NCI-H1105 (cell line): ENCODE results near the gene ADRB2.
A peak's percentile ranks its signal among the peaks of the same experiment; 100 is the strongest.
"Not testable (repeated sequence)": the region's sequence is repeated elsewhere in the genome, so short reads cannot be mapped to it uniquely, and the experiment has no call there.

Source experiments
- DNase-seq: peaks from one replicate; lab custom pipeline; 2025; lab: John Stamatoyannopoulos, UW

Gene ADRB2

DNA sequence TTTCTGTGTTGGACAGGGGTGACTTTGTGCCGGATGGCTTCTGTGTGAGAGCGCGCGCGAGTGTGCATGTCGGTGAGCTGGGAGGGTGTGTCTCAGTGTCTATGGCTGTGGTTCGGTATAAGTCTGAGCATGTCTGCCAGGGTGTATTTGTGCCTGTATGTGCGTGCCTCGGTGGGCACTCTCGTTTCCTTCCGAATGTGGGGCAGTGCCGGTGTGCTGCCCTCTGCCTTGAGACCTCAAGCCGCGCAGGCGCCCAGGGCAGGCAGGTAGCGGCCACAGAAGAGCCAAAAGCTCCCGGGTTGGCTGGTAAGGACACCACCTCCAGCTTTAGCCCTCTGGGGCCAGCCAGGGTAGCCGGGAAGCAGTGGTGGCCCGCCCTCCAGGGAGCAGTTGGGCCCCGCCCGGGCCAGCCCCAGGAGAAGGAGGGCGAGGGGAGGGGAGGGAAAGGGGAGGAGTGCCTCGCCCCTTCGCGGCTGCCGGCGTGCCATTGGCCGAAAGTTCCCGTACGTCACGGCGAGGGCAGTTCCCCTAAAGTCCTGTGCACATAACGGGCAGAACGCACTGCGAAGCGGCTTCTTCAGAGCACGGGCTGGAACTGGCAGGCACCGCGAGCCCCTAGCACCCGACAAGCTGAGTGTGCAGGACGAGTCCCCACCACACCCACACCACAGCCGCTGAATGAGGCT is at the start of gene ADRB2:
Gene ADRB2 (plus strand): TSS at position 559 of the 686 bp plus-strand sequence. CDS start 221 bp downstream, outside the sequence.
- DNase-seq, result peak; percentile 73

DNA sequence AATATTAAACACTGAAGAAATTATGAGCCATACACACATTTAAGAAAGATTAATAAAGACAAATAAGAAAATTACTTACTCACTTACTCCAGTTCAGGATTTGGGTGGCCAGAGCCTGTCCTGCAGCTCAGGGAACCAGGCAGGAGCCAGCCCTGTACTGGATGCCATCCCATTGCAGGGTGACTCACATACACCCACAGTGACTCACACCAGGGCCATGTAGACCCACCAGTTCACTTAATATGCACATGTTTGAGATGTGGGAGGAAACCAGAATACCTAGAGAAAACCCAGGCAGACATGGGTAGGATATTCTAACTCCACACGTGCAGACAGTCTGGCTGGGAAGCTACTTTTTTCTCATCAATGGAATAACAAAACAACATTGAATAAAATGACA is 49.6 kb upstream of the ADRB2 start:
- DNase-seq, result no peak

DNA sequence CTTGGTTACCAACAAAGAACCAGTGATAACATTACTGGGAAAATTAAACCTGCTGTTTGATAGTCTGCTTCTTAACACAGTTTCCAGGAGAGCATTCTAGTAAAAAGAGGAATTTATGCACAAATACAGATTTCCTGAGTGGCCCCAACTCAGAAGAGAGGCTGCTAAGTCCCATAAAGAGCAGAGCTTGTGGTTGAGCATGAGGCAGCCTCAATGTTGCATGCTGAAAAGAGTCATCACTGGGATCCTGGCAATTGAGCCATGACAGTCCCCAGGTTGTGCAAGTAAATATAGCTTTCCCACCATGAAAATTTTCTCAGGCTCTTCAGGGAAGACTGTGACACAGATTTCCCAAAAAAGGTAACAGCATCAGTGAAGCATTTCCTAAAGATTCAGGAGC is 47.5 kb upstream of the ADRB2 start:
- DNase-seq, result no peak

DNA sequence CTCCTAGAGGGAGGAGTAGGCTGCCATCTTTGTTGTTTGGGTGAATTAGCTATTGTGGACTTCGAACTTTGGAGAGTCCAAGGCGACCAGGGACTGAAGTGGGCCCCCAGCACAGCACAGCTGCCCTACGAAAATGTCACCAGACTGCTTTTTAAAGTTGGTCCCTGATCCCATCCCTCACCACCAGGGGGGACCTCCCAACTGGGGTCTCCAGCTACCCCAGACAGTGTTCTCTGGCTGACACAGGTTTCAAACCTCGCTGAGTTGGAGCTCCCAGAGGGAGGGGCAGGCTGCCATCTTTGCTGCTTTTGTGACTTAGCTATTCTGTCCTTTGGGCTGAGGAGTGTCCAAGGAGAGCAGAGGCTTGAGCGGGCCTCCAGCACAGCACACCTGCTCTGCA is 45.7 kb upstream of the ADRB2 start:
- DNase-seq, result no peak

DNA sequence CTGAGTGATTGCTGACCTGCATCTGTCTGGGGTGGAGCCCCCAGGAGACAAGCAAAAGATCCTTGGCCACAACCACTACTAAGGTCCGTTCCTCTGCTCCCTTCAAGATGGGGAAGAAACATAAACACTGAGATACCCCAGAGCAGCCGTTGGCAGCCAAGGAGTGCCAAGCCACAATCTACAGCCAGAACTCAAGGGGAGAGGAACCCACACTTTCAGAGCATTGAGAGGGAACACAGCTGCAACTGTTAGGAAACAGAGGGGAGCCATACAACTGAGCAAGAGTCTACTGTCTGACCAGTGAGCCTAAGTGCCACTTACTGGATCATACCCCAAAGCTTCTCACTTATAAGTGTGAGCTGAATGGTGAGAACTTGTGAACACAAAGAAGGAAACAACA is 44.6 kb upstream of the ADRB2 start:
- DNase-seq, result no peak

DNA sequence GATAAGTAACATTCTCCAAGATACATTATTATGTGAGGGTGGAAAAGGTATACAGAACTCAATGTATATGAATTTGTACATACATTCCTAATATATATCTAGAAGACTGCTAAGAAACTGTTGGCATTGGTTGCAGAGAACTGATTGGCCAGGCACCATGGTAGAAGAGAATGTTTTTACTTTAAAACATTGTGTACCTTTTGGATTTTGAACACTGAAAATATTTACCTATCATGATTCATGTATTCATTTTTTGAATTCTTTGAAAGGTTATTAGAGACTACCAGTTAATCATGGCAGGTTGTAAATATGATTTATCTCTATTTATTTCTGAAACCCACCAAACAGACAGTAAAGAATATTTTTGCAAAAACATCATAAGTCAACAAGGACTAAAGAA is 41.2 kb upstream of the ADRB2 start:
- DNase-seq, result no peak

DNA sequence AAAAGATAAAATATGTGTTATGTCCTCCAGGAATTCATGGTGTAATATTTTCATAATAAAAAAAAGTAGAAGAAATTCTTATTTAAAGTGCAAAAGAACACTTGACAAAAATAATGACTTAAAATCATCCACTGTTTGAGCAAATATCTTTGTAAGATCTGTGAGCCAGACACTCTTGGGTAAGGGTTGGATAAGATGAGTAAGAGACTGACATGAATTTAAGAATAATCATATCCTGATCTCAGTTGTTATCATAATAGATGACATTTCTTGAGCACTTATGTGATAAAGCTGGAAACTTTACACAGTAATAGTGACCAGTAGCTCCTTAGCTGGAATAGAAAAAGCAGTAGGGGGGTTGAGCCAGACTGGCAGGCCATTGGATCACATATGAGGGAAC is 40.0 kb upstream of the ADRB2 start:
- DNase-seq, result no peak

DNA sequence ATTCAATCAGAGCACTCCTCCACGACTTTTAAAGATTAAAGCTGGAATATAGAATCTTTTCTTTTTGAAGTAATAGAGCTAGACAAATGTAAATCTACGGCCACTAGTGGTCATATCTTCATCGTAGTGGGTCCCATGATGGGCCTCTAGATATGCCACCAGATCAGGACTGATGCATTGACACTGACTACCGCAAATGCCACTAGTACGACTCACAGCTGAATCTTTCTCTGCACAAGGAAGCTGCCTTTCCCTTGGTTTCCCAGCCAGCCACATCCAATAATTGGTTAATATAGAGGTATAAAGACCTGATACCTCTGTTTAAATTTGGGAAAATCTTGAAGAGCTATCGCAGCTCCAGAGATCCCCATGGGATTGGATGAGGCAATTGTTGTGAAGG is 37.8 kb upstream of the ADRB2 start:
- no peak for DNase-seq

DNA sequence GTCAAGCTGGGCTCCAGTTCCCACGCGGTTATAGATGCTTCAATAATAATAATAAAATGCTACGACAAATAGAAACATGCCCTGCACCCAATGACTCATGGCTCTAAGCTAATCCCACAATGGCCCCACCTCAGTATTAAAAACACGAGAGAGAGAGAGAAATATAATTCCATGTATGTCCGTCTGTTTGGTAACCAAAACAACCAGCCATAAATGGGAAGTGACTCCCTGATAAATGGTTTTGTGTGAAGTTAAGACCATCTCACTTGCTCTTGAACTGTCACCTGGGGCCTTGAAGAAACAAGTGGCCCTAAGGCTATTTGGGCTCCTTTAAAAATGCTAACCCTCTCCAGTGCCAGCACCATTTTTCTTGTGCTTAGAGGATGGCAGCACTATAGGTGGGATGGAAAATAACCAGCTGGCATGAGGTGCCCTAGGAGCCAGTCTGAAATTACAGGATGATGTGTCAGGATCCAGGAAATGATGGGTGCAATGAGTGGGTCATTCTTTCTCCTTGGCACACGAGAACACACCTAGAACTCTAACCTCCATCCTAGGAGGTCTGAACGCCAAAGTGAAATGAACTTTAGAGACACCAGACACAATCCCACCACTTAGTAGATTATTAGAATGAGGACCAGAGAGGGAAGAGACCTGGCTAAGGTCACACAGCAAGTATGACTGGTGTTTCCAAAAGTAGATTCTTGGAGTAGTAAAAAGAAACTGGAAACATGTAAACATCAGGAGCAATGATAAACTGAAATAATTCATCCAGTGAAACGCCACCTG is 35.7 kb upstream of the ADRB2 start:
- DNase-seq, result no peak

DNA sequence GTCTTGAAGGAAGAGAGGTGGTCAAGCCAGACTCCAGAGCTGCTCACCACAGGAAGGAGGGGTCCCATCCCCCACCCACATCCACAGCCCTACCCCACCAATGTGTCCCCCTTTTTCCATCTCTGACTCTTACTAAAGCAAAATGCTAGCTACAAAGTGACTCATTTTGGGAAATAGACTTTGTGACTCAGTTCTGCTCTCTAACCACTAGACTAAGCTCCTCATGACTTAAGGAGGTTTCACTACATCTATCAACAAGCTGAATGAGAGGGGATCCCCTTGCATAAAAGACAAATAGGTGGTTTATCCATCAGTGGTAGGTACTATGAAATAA is 35.1 kb upstream of the ADRB2 start:
- DNase-seq, result no peak

DNA sequence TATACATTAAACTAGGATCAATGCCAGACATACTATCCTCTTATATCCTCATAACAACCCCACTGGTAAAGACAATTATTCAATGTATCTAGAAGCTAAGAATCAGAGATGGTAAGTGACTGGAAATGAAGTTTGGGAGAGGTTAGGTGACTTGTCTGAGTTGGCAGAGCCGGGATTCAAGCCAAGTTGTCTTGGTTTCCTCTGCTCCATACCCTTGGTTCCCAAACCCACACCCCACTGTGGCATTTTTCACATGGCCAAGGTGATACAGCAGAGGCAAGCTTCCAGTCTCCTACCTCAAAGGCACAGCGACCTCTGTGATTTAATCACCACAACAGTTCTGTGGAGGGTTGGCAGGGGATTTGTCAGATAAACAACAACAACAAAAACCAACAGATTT is 34.7 kb upstream of the ADRB2 start:
- DNase-seq, result no peak

DNA sequence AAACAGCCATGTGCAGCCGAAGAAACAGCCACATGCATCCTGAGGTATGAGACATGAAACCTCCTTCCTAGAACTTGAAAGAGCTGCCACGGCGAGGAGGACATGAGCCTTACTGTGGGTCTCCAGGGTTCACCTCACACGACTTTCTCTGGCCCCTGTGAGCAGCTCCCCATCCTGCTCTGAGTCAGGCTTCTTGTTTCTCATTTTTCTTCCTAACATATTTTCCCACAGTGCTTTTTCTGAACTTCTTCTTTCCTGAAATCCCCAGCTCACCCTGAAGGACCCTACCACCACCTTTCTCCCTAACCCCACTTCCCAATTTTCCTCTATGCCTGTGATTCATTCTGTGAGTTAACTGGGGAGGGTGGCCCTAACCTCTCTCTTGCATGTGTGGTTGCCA is 33.7 kb upstream of the ADRB2 start:
- DNase-seq, result no peak

DNA sequence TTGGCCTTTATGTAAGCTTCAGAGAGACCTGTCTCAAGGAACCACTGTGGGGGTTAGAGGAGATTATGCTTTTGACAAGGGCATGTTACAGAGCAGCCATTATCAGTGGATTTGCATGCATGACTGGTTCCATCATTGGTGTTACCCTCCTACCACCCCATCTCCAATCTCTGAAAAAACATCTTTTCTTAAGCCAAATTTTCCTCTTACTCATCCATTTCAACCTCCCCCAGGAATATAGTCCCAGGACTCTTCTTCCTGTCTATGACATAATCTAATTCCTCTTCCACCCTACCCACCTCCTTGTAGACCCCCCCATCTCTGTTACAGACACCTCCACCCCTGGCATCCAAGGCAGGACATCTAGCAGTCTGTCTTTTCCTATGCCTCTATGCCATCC is 33.1 kb upstream of the ADRB2 start:
- no peak for DNase-seq

DNA sequence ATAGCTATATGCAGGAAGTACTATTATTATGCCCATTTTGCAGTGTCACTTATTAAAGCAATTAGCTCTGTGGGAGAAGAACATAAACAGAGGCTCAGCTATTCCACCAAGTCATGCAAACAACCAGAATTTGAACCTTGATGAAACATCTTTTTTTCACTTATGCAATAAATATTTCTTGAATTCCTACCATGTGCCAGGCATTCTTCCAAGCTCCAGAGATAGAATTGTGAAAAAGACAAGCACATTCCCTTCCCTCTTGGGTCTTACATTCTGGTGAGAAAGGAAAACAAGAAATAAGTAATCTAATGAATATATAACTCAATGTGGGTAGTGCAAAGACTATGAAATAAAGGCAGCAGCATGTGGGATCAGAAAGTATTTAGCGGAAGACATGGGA is 32.1 kb upstream of the ADRB2 start:
- DNase-seq, result no peak

DNA sequence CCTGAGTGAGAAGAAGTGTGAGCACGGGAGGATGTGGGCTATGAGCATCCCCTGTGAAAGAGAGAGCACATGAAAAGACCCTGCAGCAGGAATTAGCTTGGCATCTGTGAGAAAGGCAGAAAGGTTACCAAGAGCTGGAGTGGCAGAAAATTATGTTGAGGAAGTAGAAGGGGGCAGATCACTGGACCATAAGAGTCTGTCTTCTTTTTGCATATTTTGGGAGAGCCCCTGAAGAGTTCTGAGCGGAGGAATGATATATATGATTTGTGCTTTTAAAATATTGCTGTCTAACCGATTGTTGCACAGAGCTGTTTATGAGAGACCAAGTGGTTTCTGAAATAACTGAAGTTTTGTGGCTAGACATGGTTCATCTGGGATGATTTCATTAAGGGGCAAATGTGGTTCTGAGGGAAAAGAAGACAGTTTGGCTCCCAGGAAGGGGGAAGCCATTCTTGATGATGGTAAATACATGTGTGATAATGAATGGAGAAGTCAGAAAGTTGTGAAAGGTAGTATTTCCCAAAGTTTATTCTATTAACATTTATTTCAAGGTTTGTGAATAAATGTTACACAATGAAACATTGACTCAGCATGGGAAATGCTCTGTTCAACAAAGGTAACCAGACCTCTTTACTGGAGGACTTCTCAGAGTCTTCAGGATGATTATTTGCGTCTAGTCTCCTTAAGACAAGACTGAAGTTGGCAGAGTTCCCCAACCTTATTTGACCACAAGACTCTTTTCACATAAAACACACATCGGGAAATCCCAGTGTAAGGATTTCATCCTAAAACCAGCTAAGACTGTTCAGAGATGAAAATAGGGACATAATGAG is 31.5 kb upstream of the ADRB2 start:
- DNase-seq, result no peak

DNA sequence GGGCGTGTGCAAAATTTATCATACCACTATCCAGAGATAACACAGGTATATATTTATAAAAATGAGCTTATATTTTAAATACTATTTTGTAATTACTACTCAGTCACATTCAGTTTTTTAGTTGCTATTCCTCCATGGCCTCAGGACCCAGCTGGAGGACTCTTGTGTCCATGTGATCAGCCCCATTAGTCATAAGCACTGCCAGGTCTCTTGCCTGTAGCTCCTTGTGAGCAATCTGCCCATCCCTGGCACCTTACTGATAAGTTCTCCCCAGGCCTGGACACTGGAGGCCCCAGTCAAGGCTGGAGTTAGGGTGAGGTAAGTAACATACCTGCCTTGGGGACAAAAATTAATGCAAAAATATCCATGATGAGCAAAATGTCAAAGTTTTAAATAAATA is 29.5 kb upstream of the ADRB2 start:
- DNase-seq, result no peak

DNA sequence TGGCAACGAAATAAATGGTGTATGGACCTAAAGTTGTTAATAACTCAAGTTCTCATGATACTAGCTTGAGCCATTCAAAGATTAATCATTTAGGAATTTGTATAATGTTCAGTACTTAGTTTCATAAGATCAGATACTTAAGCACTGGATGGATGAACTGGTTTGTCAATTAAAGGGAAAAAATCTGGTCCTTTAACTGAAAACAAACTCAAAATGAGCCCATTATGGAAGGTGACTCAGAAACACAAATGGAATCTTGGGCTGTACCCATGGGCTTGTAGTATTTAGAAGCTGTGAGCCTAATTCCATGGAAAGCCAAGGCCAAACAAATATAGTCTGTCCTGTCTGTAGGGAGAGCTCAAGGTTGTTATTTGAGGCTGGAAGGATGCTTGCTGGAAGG is 27.6 kb upstream of the ADRB2 start:
- DNase-seq, result no peak

DNA sequence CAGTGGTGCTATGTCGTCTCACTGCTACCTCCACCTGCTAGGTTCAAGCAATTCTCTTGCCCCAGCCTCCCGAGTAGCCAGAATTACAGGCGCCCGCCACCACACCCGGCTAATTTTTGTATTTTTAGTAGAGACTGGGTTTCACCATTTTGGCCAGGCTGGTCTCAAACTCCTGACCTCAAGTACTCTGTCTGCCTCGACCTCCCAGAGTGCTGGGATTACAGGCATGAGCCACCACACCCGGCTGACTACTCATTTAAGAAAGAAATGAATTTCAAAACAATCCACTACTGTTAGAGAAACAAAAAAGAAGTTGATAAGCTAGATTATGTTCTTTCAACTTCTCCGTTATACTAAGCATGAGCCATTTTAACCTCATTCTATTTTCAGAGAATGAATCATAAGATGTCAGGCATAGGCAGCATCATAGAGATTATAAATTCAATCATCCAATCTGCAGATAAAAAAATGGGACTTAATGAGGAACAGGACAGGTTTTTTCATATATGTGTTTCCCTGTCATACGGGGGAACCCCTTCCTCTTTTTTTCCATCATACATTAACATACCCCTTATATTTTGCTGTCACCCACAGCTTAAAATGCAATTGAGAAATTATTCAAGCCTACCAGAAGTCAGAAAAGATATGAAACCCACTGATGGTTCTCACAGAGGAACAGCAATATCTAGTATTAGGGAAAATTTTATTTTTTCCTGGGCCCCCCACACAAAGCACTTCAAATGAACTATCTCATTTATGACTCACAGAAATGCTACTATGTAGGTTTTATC is 26.5 kb upstream of the ADRB2 start:
- no peak for DNase-seq

DNA sequence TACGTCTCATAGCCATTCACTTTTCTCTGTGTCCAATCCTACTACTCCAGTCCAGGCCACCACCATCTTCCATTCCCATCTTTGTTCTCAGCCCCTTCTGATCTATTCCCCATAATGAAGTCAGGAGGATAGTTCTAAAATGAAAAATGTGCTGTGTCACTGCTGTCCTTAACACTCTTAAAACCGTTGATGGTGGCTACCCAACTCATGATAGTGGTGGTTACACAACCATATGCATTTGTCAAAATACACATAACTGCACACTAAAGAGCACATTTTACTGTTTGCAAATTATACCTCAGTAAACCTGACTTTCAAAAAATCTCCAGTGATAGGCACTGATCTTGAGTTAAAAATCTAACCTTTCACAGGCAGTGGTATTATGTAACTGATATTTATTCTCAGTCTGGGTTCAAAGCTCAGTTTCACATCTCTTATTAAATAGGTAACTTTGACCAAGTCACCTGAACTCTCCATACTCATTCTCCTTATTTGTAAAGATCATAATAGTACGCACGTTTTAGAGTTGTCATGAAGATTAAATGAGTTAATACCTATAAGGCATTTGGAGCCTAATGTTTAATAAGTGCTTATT is 24.6 kb upstream of the ADRB2 start:
- no peak for DNase-seq

DNA sequence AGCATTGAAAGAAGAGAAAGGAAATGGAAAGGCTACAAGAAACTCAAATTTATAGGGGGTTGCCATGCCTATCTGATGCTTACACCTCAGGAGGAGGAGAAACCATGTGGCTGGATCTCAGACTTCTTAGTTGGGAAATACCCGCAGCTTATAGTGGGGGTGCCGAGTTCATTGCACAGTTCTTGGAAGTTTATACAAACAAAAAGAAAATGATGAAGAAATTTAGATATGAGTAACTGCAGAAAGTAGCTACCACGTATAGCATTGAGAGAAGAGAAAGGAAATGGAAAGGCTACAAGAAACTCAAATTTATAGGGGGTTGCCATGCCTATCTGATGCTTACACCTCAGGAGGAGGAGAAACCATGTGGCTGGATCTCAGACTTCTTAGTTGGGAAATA is 23.0 kb upstream of the ADRB2 start:
- DNase-seq, result not testable (repeated sequence)

DNA sequence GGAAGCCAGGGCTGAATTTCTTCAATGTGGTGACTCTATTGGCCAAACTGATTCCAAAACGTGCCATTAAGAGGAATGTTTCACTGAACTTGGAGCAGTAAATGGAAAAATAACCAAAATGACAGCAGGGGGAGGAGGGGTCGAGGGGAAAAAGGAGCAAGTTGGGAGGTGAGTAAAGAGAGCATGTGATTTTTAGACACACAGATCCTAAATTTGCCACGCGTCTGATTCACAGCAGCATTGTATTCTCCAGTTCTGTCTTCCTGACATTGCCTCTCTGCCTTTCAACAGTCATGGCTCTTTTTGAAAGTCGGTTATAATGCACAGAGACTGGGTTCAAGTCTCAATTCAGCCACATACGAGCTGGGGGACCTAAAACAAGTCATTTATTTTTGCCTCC is 22.0 kb upstream of the ADRB2 start:
- no peak for DNase-seq
